HEK293T (cell line): ENCODE results near the gene CARD11.

Experiments
- CTCF ChIA-PET: fragments of 350-600 bp; formaldehyde crosslinking; extraction: SDS; loops from one replicate; lab custom pipeline; 2021; ENCODE audit warnings: antibody characterized with exemption, inconsistent platforms; lab: Yijun Ruan, JAX
- POLR2A ChIA-PET: fragments of 350-600 bp; formaldehyde crosslinking; extraction: SDS; loops from one replicate; lab custom pipeline; 2020; ENCODE audit warnings: antibody characterized with exemption, inconsistent platforms; lab: Yijun Ruan, JAX
- DNase-seq: peaks from one replicate; pipeline ENCODE4 v3.0.0; 2012; ENCODE audit warnings: mixed read lengths; ENCODE audit errors: extremely low spot score
- ARNT ChIP-seq: fragments of 450-650 bp; IDR thresholded peaks from 2 replicates; pipeline ENCODE4 v1.6.1; 2017; ENCODE audit warnings: mild to moderate bottlenecking
- BHLHE40 ChIP-seq: fragments of 450-650 bp; IDR thresholded peaks from 2 replicates; pipeline ENCODE4 v1.6.1; 2016; ENCODE audit warnings: mild to moderate bottlenecking, moderate library complexity, borderline replicate concordance
- CTBP1 ChIP-seq: fragments of 450-650 bp; IDR thresholded peaks from 2 replicates; pipeline ENCODE4 v1.6.1; 2016; ENCODE audit warnings: borderline replicate concordance
- ELF4 ChIP-seq: fragments of 450-650 bp; IDR thresholded peaks from 2 replicates; pipeline ENCODE4 v1.6.1; 2017; ENCODE audit warnings: antibody characterized with exemption
- FOXA1 ChIP-seq: fragments of 450-650 bp; IDR thresholded peaks from 2 replicates; pipeline ENCODE4 v1.6.1; 2016; ENCODE audit warnings: mild to moderate bottlenecking
- FOXK2 ChIP-seq: fragments of 450-650 bp; IDR thresholded peaks from 2 replicates; pipeline ENCODE4 v1.6.1; 2016; ENCODE audit warnings: mild to moderate bottlenecking
- FOXM1 ChIP-seq: fragments of 450-650 bp; IDR thresholded peaks from 2 replicates; pipeline ENCODE4 v1.6.1; 2017; ENCODE audit warnings: mild to moderate bottlenecking, borderline replicate concordance
- HDGF ChIP-seq: fragments of 450-650 bp; IDR thresholded peaks from 2 replicates; pipeline ENCODE4 v1.6.1; 2017; ENCODE audit warnings: antibody characterized with exemption, borderline replicate concordance
- L3MBTL2 ChIP-seq: fragments of 450-650 bp; conservative IDR thresholded peaks from 2 replicates; pipeline ENCODE4 v1.6.1; 2016; ENCODE audit warnings: mild to moderate bottlenecking
- LEF1 ChIP-seq: fragments of 450-650 bp; IDR thresholded peaks from 2 replicates; pipeline ENCODE4 v1.6.1; 2017; ENCODE audit warnings: mild to moderate bottlenecking, borderline replicate concordance
- NFRKB ChIP-seq: fragments of 450-650 bp; IDR thresholded peaks from 2 replicates; pipeline ENCODE4 v1.6.1; 2016; ENCODE audit warnings: mild to moderate bottlenecking, moderate library complexity
- SP1 ChIP-seq: fragments of 450-650 bp; IDR thresholded peaks from 2 replicates; pipeline ENCODE4 v1.6.1; 2017
- SUZ12 ChIP-seq: fragments of 450-650 bp; IDR thresholded peaks from 2 replicates; pipeline ENCODE4 v1.6.1; 2016; ENCODE audit warnings: mild to moderate bottlenecking
- TARDBP ChIP-seq: fragments of 450-650 bp; IDR thresholded peaks from 2 replicates; pipeline ENCODE4 v1.6.1; 2016
- ZNF384 ChIP-seq: fragments of 450-650 bp; IDR thresholded peaks from 2 replicates; pipeline ENCODE4 v1.6.1; 2016
- TF ChIP-seq, protein P1 (sequence below): fragments of 450-650 bp; IDR thresholded peaks from 2 replicates; pipeline ENCODE4 v1.6.1; 2016

Gene CARD11

DNA sequence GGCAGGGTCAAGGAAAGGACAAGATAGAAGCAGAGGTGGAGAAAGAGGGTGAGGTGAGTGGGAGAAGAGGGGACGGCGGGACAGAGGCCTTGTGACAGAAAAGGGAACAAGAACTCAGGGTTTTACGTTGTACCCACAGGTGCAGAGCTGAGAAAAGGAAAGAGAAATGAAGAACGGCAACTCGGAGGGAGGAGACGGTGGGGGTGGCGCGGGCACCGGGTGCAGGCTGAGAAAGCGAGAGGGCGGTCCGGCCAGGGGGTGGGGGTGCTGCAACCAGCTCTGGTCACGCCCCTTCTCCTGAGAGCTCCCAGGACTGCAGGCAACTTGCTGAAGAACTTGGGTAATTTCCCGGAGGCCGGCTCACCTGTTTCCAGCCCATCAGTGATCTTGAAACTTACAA is 65.3 kb downstream of the CARD11 start:
- CTCF ChIA-PET = no interaction called here
- TF ChIP-seq FOXK2 (no peak), ARNT (no peak)
- no peak for DNase-seq
- POLR2A ChIA-PET = no interaction called here

DNA sequence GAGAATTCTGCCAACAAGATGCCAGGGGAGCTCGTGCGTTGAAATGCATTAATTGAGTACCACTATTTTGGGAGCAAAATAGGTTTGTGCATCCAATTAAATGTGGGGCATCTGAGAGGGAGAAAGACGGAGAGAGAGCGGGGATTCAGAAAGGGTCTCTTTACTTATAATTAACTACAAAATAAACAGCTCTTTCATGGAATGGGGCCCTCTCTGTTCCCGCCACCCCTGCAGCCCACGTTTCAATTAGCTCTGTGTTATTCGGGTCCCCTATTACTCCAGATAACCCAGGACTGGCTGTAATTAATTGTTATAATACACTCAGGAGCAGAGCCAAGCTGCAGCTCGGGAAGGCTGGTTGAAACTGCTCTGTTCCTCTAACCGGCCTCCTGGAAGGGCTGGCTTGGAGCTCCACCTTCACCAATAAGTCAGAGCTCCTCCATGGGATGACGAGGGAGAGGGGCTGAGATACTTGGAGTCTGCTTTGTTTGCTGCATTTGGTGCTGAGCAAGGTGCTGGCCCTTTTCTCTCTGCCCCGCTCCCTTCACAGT is 67.8 kb downstream of the CARD11 start:
- DNase-seq = no peak
- no peak for TF ChIP-seq HDGF
- TF ChIP-seq, protein P1, sequence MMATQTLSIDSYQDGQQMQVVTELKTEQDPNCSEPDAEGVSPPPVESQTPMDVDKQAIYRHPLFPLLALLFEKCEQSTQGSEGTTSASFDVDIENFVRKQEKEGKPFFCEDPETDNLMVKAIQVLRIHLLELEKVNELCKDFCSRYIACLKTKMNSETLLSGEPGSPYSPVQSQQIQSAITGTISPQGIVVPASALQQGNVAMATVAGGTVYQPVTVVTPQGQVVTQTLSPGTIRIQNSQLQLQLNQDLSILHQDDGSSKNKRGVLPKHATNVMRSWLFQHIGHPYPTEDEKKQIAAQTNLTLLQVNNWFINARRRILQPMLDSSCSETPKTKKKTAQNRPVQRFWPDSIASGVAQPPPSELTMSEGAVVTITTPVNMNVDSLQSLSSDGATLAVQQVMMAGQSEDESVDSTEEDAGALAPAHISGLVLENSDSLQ = no peak
- no peak for TF ChIP-seq FOXK2
- CTCF ChIA-PET = interaction anchor here (0.6 kb wide), 2 partner anchors 54 to 87 kb away, joined by 3 to 5 read pairs; no protein-coding TSS in a partner anchor
- POLR2A ChIA-PET = no interaction called here

DNA sequence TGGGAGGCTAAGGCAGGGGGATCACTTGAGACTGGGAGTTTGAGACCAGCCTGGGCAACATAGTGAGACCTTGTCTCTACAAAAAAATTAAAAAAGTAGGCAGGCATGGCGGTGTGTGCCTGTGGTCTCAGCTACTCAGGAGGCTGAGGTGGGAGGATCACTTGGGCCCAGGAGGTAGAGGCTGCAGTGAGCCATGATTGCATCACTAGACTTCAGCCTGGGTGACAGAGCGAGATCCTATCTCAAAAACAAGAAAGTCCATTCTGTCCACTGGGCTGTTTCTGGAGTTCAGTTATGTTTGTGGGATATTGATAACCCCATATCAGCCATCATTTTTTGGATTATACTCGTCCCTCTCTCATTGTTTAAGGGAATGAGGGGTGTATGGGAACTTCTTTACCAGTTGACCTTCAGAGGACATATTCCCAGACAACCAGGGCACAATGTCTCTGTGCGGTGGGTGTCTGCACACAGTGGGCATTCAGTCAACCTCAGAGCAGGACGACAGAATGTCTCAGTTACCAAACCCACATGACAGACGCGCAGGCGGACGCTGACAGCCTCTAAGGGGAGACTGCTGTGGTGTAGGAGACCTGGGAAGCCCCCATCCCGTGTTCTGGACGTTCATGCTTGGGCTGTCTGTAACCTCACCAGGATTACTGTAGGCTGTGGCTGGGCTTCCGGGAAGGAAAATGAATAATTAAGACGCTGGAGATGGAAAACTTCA is 69.4 kb downstream of the CARD11 start:
- POLR2A ChIA-PET = no interaction called here
- CTCF ChIA-PET = no interaction called here
- no peak for DNase-seq
- TF ChIP-seq, protein P1 = no peak
- TF ChIP-seq BHLHE40 (no peak), L3MBTL2 (no peak), LEF1 (no peak), SP1 (no peak), HDGF (no peak), FOXK2 (no peak), ZNF384 (no peak), CTBP1 (no peak), FOXM1 (no peak), TARDBP (no peak), NFRKB (no peak), SUZ12 (no peak), ELF4 (no peak), FOXA1 (no peak), ARNT (no peak)

DNA sequence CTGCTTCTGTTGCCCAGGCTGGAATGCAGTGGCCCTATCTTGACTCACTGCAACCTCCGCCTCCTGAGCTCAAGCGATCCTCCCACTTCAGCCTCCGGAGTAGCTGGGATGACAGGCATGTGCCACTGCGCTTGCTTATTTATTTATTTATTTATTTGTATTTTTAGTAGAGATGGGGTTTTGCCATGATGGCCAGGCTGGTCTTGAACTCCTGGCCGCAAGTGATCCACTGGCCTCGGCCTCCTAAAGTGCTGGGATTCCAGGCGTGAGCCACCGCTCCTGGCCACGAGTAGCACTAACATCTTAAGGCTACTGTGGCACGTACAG is 70.9 kb downstream of the CARD11 start:
- ChIA-PET CTCF (interaction anchor here (0.6 kb wide), 1 partner anchor 19 kb away, joined by 4 read pairs; no protein-coding TSS in a partner anchor), POLR2A (no interaction called here)
- no peak for TF ChIP-seq TARDBP
- TF ChIP-seq L3MBTL2 = no peak
- TF ChIP-seq NFRKB = no peak
- TF ChIP-seq ARNT = no peak
- TF ChIP-seq BHLHE40 = no peak
- no peak for TF ChIP-seq FOXK2
- TF ChIP-seq SUZ12 = no peak
- TF ChIP-seq CTBP1 = no peak

DNA sequence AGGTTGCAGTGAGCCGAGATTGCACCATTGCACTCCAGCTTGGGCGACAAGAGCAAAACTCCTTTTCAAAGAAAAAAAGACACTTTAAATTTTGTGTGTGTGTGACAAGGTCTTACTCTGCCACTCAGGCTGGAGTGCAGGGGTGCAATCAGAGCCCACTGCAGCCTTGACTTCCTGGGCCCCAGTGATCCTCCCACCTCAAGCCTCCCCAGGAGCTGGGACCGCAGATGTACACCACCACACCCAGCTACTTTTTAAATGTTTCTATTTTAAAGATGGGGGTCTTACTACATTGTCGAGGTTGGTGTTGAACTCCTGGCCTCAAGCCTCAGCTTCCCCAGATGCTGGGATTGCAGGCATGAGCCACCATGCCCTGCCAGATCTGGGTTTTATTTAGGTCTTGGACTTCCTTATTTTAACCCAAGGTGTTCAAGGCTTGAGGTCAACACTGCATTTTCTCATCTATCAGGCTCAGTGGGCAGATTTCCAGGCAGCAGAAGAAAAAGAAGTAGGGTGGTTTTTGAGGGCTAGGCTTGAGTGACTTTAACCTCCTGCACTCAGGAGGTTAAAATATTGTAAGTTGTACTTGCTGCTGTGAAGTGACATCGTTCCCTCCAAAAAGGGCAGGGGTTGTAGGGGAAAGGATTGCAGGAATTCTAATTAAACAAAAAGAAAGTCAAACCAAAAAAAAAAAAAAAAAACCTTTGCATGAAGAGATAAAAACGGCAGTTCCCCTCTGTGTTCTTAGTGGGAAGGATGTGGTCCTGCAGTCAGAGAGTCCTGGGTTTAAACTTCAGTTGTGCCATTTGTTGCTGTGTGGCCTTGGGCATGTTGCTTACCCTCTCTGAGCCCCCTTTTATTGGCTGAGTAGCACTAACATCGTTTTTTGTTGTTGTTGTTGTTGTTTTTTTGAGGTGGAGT is 71.5 kb downstream of the CARD11 start:
- ChIA-PET CTCF (no interaction called here), POLR2A (no interaction called here)
- TF ChIP-seq LEF1 (no peak), CTBP1 (no peak), FOXK2 (no peak), BHLHE40 (no peak), L3MBTL2 (no peak), FOXM1 (no peak), SUZ12 (no peak), SP1 (no peak), NFRKB (no peak), HDGF (no peak), FOXA1 (no peak), TARDBP (no peak), ELF4 (no peak)
- TF ChIP-seq, protein P1 = no peak
- no peak for DNase-seq

More for the DNA sequence above, 70.9 kb downstream of the CARD11 start:
- DNase-seq = no peak

DNA sequence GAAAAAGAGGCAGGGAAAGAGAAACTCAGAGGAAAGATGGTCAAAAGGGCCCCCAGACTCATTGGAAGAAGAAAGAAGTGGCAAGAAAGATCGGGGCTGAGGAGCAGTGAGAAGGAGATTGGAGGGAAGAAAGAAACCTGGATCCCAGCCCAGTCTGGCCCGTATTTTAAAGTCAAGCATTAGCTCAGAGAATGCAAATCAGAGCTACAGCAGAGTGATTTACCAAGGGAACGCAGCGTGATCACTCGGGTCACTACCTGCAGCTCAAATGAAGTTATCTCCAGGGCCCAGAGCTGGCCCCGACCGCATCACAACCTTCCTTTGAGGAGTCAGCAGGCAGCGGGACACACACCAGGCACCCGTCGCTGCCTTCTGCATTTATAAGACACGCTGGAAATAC is 72.8 kb downstream of the CARD11 start:
- no peak for DNase-seq
- ChIA-PET CTCF (interaction anchor here (0.7 kb wide), 1 partner anchor 11 kb away, joined by 4 read pairs; no protein-coding TSS in a partner anchor), POLR2A (no interaction called here)
- TF ChIP-seq HDGF (no peak), NFRKB (no peak), ELF4 (no peak), FOXM1 (no peak), TARDBP (no peak)

DNA sequence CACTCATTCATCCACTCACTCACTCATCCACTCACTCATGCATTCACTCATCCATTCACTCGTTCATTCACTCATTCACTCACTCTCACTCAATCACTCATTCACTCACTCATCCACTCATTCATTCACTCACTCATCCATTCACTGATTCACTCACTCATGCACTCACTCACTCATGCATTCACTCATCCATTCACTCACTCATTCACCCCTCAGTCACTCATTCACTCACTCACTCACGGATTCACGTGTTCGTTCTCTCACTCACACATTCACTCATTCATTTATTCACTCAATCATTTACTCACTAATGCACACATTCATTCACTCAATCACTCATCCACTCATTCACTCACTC is 73.4 kb downstream of the CARD11 start:
- POLR2A ChIA-PET = no interaction called here
- no peak for DNase-seq
- TF ChIP-seq ARNT (no peak), FOXM1 (no peak), SUZ12 (no peak), TARDBP (no peak), FOXA1 (no peak), HDGF (no peak), CTBP1 (no peak), LEF1 (no peak)
- CTCF ChIA-PET = no interaction called here
